KG1 (cell line): ENCODE measurements around the gene CLMN.

Source experiments
- DNase-seq: peaks from one replicate; lab custom pipeline; 2025; lab: John Stamatoyannopoulos, UW

Gene CLMN

GRCh38 chr14:95320078-95320895 is 579 bp upstream of the CLMN start:
- DNase-seq, result no peak

- DNase-seq, result no peak
These were observed 1.1 kb downstream of the CLMN start for GRCh38 chr14:95318399-95319311.

GRCh38 chr14:95317817-95318343 is 1.8 kb downstream of the CLMN start:
- no peak for DNase-seq

- DNase-seq, result no peak
These were observed 2.9 kb downstream of the CLMN start for GRCh38 chr14:95316821-95317220.

GRCh38 chr14:95315579-95315978 is 4.1 kb downstream of the CLMN start:
- no peak for DNase-seq

GRCh38 chr14:95315156-95315555 is 4.6 kb downstream of the CLMN start:
- DNase-seq, result no peak

- no peak for DNase-seq
These were observed 5.1 kb downstream of the CLMN start for GRCh38 chr14:95314609-95315008.

GRCh38 chr14:95313707-95314106 is 6.0 kb downstream of the CLMN start:
- DNase-seq, result no peak

- DNase-seq, result no peak
These were observed 6.5 kb downstream of the CLMN start for GRCh38 chr14:95313190-95313589.

- DNase-seq, result no peak
These were observed 7.4 kb downstream of the CLMN start for GRCh38 chr14:95312311-95312710.

- DNase-seq, result no peak
These were observed 8.0 kb downstream of the CLMN start for GRCh38 chr14:95311752-95312151.

- DNase-seq, result no peak
These were observed 8.9 kb downstream of the CLMN start for GRCh38 chr14:95310635-95311380.

GRCh38 chr14:95309261-95310051 is 10.3 kb downstream of the CLMN start:
- DNase-seq, result no peak

- no peak for DNase-seq
These were observed 11.6 kb downstream of the CLMN start for GRCh38 chr14:95308073-95308472.

GRCh38 chr14:95307402-95308041 is 12.2 kb downstream of the CLMN start:
- no peak for DNase-seq

GRCh38 chr14:95305940-95306339 is 13.8 kb downstream of the CLMN start:
- DNase-seq, result no peak

- DNase-seq, result no peak
These were observed 14.6 kb downstream of the CLMN start for GRCh38 chr14:95305145-95305544.

- no peak for DNase-seq
These were observed 15.4 kb downstream of the CLMN start for GRCh38 chr14:95304342-95304741.

GRCh38 chr14:95303552-95303951 is 16.2 kb downstream of the CLMN start:
- DNase-seq, result no peak

- no peak for DNase-seq
These were observed 16.8 kb downstream of the CLMN start for GRCh38 chr14:95302667-95303506.
